Vagina (tissue), 2 donors: Measurements from ENCODE around the gene GNG2. TPM values are rescaled to one million over a fixed set of nuclear protein-coding genes. Genes with fewer than 3 reads are reported as not detected.

Experiments
- DNase-seq, 2 donors: peaks; one replicate each; pipeline ENCODE4 v3.0.0-alpha.2; 2017; ENCODE audit errors: extremely low spot score in 2 of 2
- H3K27ac ChIP-seq: fragments of 200-600 bp; sonication (generic); one replicate; pipeline ENCODE4 v1.5.1; 2019
- H3K27me3 ChIP-seq: fragments of 200-600 bp; sonication (generic); one replicate; pipeline ENCODE4 v1.5.1; 2019
- H3K36me3 ChIP-seq, 2 donors: fragments of 200-600 bp; sonication (generic); one replicate each; pipeline ENCODE4 v1.5.1; 2017 to 2019
- H3K4me1 ChIP-seq: fragments of 200-600 bp; sonication (generic); one replicate; pipeline ENCODE4 v1.5.1; 2019
- H3K4me3 ChIP-seq, 2 donors: fragments of 200-600 bp; sonication (generic); 1 replicate in 1 of 2; 2 replicates in 1 of 2; pipeline ENCODE4 v1.5.1; 2016 to 2019
- H3K9me3 ChIP-seq: fragments of 200-600 bp; sonication (generic); one replicate; pipeline ENCODE4 v1.5.1; 2019
- CTCF ChIP-seq, 3 experiments: fragments of 450-650 bp in 2 of 3; fragments of 200-600 bp in 1 of 3; sonication (generic) in 1 of 3; IDR thresholded peaks; one replicate each; pipeline ENCODE4 v1.5.1; 2017 to 2019; ENCODE audit warnings: antibody characterized with exemption in 3 of 3, mild to moderate bottlenecking in 2 of 3, moderate library complexity in 2 of 3
- POLR2A ChIP-seq, 2 donors: fragments of 450-650 bp; IDR thresholded peaks; one replicate each; pipeline ENCODE4 v1.6.1; 2017; ENCODE audit warnings: antibody characterized with exemption in 2 of 2, mild to moderate bottlenecking in 2 of 2, moderate library complexity in 2 of 2
- POLR2AphosphoS5 ChIP-seq, 2 donors: sonication (generic); formaldehyde crosslinking; IDR thresholded peaks; one replicate each; pipeline ENCODE4 v1.9.0; 2017; ENCODE audit warnings: antibody characterized with exemption in 2 of 2, mild to moderate bottlenecking in 2 of 2, low read depth in 1 of 2; ENCODE audit not compliant: insufficient read depth in 1 of 2
- intact Hi-C: fragments of 100-400 bp; cut with DNase I; formaldehyde crosslinking; loops from one replicate; pipeline ENCODE4 v1.15.1; 2023
- total RNA-seq: library from RNA; depleted of rRNA; stranded (reverse); fragments of >200 nt; gene quantifications from one replicate; pipeline ENCODE4 v1.2.3, GENCODE V29; 2016

GNG2 gene
- total RNA-seq, 1 donor from 2014 or later = 12.8 TPM

GRCh38 chr14:51869411-51870100, 9.1 kb downstream of the GNG2 start:
- TF ChIP-seq POLR2AphosphoS5 (IDR thresholded peaks at IDR 0.05; ENCODE audit: insufficient read depth in 1 of 2, low read depth in 1 of 2) (no peak), CTCF (IDR thresholded peaks at IDR 0.05) (no peak), POLR2A (IDR thresholded peaks at IDR 0.05) (no peak)
- intact Hi-C loops = no loop called here
- H3K4me1 ChIP-seq = peaks cover 8% of the 10 kb centered on the region

GRCh38 chr14:51870606-51871005, 10.2 kb downstream of the GNG2 start:
- no peak overlapping the region for H3K27ac ChIP-seq
- no peaks in the 10 kb centered on the region for H3K27me3 ChIP-seq
- intact Hi-C loops = no loop called here
- no peaks in the 10 kb centered on the region for H3K36me3 ChIP-seq
- no peak for DNase-seq
- peaks cover 8% of the 10 kb centered on the region for H3K4me1 ChIP-seq
- no peak for TF ChIP-seq POLR2A (IDR thresholded peaks at IDR 0.05)
- no peak for TF ChIP-seq CTCF (IDR thresholded peaks at IDR 0.05)
- TF ChIP-seq POLR2AphosphoS5 (IDR thresholded peaks at IDR 0.05; ENCODE audit: insufficient read depth in 1 of 2, low read depth in 1 of 2) = no peak
- no peak overlapping the region for H3K4me3 ChIP-seq
- no peaks in the 10 kb centered on the region for H3K9me3 ChIP-seq

More at GRCh38 chr14:51869411-51870100, 9.1 kb downstream of the GNG2 start:
- Histone ChIP-seq H3K4me3 (no peak overlapping the region), H3K36me3 (no peaks in the 10 kb centered on the region), H3K27me3 (no peaks in the 10 kb centered on the region), H3K9me3 (no peaks in the 10 kb centered on the region), H3K27ac (no peak overlapping the region)
- DNase-seq = no peak

GRCh38 chr14:51871846-51872245, 11.4 kb downstream of the GNG2 start:
- Histone ChIP-seq H3K27me3 (no peaks in the 10 kb centered on the region), H3K27ac (no peak overlapping the region), H3K4me3 (no peak overlapping the region), H3K9me3 (no peaks in the 10 kb centered on the region), H3K4me1 (peaks cover 8% of the 10 kb centered on the region), H3K36me3 (no peaks in the 10 kb centered on the region)
- DNase-seq = no peak
- intact Hi-C loops = no loop called here
- no peak for TF ChIP-seq POLR2AphosphoS5 (IDR thresholded peaks at IDR 0.05; ENCODE audit: insufficient read depth in 1 of 2, low read depth in 1 of 2)
- TF ChIP-seq POLR2A (IDR thresholded peaks at IDR 0.05) = no peak
- TF ChIP-seq CTCF (IDR thresholded peaks at IDR 0.05) = no peak

- H3K27ac ChIP-seq = no peak overlapping the region
- no peaks in the 10 kb centered on the region for H3K36me3 ChIP-seq
- intact Hi-C loops = no loop called here
- H3K4me3 ChIP-seq = no peak overlapping the region
- no peak for TF ChIP-seq POLR2A (IDR thresholded peaks at IDR 0.05)
- no peak for TF ChIP-seq CTCF (IDR thresholded peaks at IDR 0.05)
- TF ChIP-seq POLR2AphosphoS5 (IDR thresholded peaks at IDR 0.05; ENCODE audit: insufficient read depth in 1 of 2, low read depth in 1 of 2) = no peak
- H3K9me3 ChIP-seq = no peaks in the 10 kb centered on the region
- H3K27me3 ChIP-seq = no peaks in the 10 kb centered on the region
- no peak for DNase-seq
- H3K4me1 ChIP-seq = peaks cover 8% of the 10 kb centered on the region
These were observed 12.0 kb downstream of the GNG2 start for GRCh38 chr14:51872396-51872795.

- no peaks in the 10 kb centered on the region for H3K27me3 ChIP-seq
- intact Hi-C loops = no loop called here
- TF ChIP-seq POLR2A (IDR thresholded peaks at IDR 0.05) (no peak), POLR2AphosphoS5 (IDR thresholded peaks at IDR 0.05; ENCODE audit: insufficient read depth in 1 of 2, low read depth in 1 of 2) (no peak), CTCF (IDR thresholded peaks at IDR 0.05) (no peak)
- H3K36me3 ChIP-seq = no peaks in the 10 kb centered on the region
- no peaks in the 10 kb centered on the region for H3K9me3 ChIP-seq
- no peak for DNase-seq
- H3K27ac ChIP-seq = no peak overlapping the region
- H3K4me1 ChIP-seq = peaks cover 8% of the 10 kb centered on the region
- no peak overlapping the region for H3K4me3 ChIP-seq
These were observed 12.9 kb downstream of the GNG2 start for GRCh38 chr14:51873221-51873893.
